ENCODE results near the gene LAMC1.

GRCh38 chr1:183074215-183074614, 51.0 kb downstream of the LAMC1 start:
- no peak for TF ChIP-seq EZH2phosphoT487 (conservative IDR thresholded peaks at IDR 0.05; ENCODE audit: low read length)
- no peak for TF ChIP-seq CTCF (IDR thresholded peaks at IDR 0.05; ENCODE audit: insufficient read depth, low read length, poor library complexity, severe bottlenecking)
